GM19372 (cell line): ENCODE results near the gene CCDC186.

Experiments used
- ATAC-seq: cut with Tn5 transposase; IDR thresholded peaks from one replicate; pipeline ENCODE4 v1.9.1; 2021; ENCODE audit warnings: mild to moderate bottlenecking, low read depth, moderate library complexity; ENCODE audit not compliant: unreplicated experiment

The CCDC186 gene

GRCh38 chr10:114073395-114074186 lies 100.4 kb downstream of the CCDC186 start:
- peak; percentile 66 for ATAC-seq

DNA sequence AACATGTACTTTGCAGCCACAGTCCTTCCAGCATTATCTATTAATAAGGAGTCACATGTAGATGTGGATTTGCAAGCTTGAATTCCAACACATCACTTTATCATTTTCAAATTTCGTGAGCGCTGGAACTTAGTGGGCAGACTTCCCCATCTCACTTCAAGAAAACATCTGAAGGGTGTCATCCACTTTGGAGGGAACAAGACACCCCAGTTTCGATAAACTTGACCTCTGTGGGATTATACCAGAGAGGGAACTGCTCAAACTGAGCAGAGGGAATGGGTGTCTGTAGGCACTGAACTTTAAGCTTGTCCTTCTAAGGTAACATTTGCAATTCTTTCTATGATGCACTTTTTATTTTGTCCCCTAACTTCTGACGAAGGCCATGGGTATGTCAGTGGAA lies 102.8 kb downstream of the CCDC186 start:
- ATAC-seq: no peak
